DMS79 treated with DMSO at 0.1 percent for 48 hours (cell line): Measurements from ENCODE around the gene PRR20C.
"Not testable (repeated sequence)": the region's sequence is repeated elsewhere in the genome, so short reads cannot be mapped to it uniquely, and the experiment has no call there.

Source experiments
- DNase-seq: peaks from one replicate; lab custom pipeline; 2025; lab: John Stamatoyannopoulos, UW

The PRR20C gene

GRCh38 chr13:57153761-57154160, at the start of gene PRR20C:
Gene PRR20C, plus strand, starts transcription at chr13:57154061. Its CDS starts 387 bp downstream, at chr13:57154448.
- not testable (repeated sequence) for DNase-seq

GRCh38 chr13:57114945-57115344, 38.9 kb upstream of the PRR20C start:
- DNase-seq = no peak

GRCh38 chr13:57123681-57124080, 30.2 kb upstream of the PRR20C start:
- DNase-seq = peak; percentile 71

GRCh38 chr13:57128909-57129308, 25.0 kb upstream of the PRR20C start:
- DNase-seq = no peak

GRCh38 chr13:57136093-57136492, 17.8 kb upstream of the PRR20C start:
- no peak for DNase-seq

GRCh38 chr13:57137585-57137984, 16.3 kb upstream of the PRR20C start:
- no peak for DNase-seq

GRCh38 chr13:57138988-57139387, 14.9 kb upstream of the PRR20C start:
- no peak for DNase-seq

GRCh38 chr13:57139781-57140180, 14.1 kb upstream of the PRR20C start:
- not testable (repeated sequence) for DNase-seq

- not testable (repeated sequence) for DNase-seq
Observed at GRCh38 chr13:57140235-57140968, 13.5 kb upstream of the PRR20C start, which contains the start of gene PRR20A. Gene PRR20A, plus strand, starts transcription at chr13:57140918. Its CDS starts 387 bp downstream, at chr13:57141305.

- DNase-seq = not testable (repeated sequence)
Observed at GRCh38 chr13:57147188-57147587, 6.7 kb upstream of the PRR20C start, which contains the start of gene PRR20B. Gene PRR20B, plus strand, starts transcription at chr13:57147488. Its CDS starts 387 bp downstream, at chr13:57147875.

- DNase-seq = not testable (repeated sequence)
Observed at GRCh38 chr13:57148106-57148505, 5.8 kb upstream of the PRR20C start.

- not testable (repeated sequence) for DNase-seq
Observed at GRCh38 chr13:57160332-57160731, 6.5 kb downstream of the PRR20C start, which contains the start of gene PRR20D. Gene PRR20D, plus strand, starts transcription at chr13:57160632. Its CDS starts 387 bp downstream, at chr13:57161019.

- not testable (repeated sequence) for DNase-seq
Observed at GRCh38 chr13:57166897-57167296, 13.0 kb downstream of the PRR20C start, which contains the start of gene PRR20E. Gene PRR20E, plus strand, starts transcription at chr13:57167197. Its CDS starts 387 bp downstream, at chr13:57167584.

- DNase-seq = no peak
Observed at GRCh38 chr13:57191667-57192066, 37.8 kb downstream of the PRR20C start.
